Middle frontal gyrus (tissue), 1 donor: ENCODE results near the gene C4orf17.
"Not testable (repeated sequence)": the region's sequence is repeated elsewhere in the genome, so short reads cannot be mapped to it uniquely, and the experiment has no call there.

ENCODE experiments used
- DNase-seq: peaks from one replicate; pipeline ENCODE4 v3.0.0-alpha.2; 2015; ENCODE audit warnings: low spot score; ENCODE audit errors: extremely low spot score

The C4orf17 gene

GRCh38 chr4:99510721-99511120 is at the start of gene C4orf17:
C4orf17 (plus strand) TSS chr4:99511021; CDS start chr4:99513082, 2,061 bp downstream.
- DNase-seq = no peak

- DNase-seq = no peak
Measured at GRCh38 chr4:99461623-99462401, 49.0 kb upstream of the C4orf17 start.

- DNase-seq = peak; percentile 25
Measured at GRCh38 chr4:99462875-99463464, 47.9 kb upstream of the C4orf17 start.

GRCh38 chr4:99463566-99463965 is 47.3 kb upstream of the C4orf17 start:
- no peak for DNase-seq

GRCh38 chr4:99467887-99468286 is 42.9 kb upstream of the C4orf17 start:
- DNase-seq = no peak

- no peak for DNase-seq
Measured at GRCh38 chr4:99468889-99469288, 41.9 kb upstream of the C4orf17 start.

GRCh38 chr4:99471349-99471748 is 39.5 kb upstream of the C4orf17 start:
- DNase-seq = no peak

- no peak for DNase-seq
Measured at GRCh38 chr4:99471896-99472295, 38.9 kb upstream of the C4orf17 start.

GRCh38 chr4:99473131-99473530 is 37.7 kb upstream of the C4orf17 start:
- DNase-seq = no peak

GRCh38 chr4:99483636-99484035 is 27.2 kb upstream of the C4orf17 start:
- DNase-seq = no peak

GRCh38 chr4:99485212-99485611 is 25.6 kb upstream of the C4orf17 start:
- DNase-seq = no peak

- DNase-seq = not testable (repeated sequence)
Measured at GRCh38 chr4:99486648-99487047, 24.2 kb upstream of the C4orf17 start.

GRCh38 chr4:99490286-99490685 is 20.5 kb upstream of the C4orf17 start:
- no peak for DNase-seq

- DNase-seq = no peak
Measured at GRCh38 chr4:99504804-99505502, 5.9 kb upstream of the C4orf17 start.

- no peak for DNase-seq
Measured at GRCh38 chr4:99506781-99507180, 4.0 kb upstream of the C4orf17 start.

- no peak for DNase-seq
Measured at GRCh38 chr4:99507349-99507748, 3.5 kb upstream of the C4orf17 start.

- no peak for DNase-seq
Measured at GRCh38 chr4:99507762-99508161, 3.1 kb upstream of the C4orf17 start.

- DNase-seq = no peak
Measured at GRCh38 chr4:99518601-99519295, 7.9 kb downstream of the C4orf17 start.

- no peak for DNase-seq
Measured at GRCh38 chr4:99529228-99529627, 18.4 kb downstream of the C4orf17 start.

- no peak for DNase-seq
Measured at GRCh38 chr4:99529956-99530355, 19.1 kb downstream of the C4orf17 start.

- DNase-seq = not testable (repeated sequence)
Measured at GRCh38 chr4:99534699-99535098, 23.9 kb downstream of the C4orf17 start.

GRCh38 chr4:99536271-99536670 is 25.4 kb downstream of the C4orf17 start:
- no peak for DNase-seq
